ENCODE measurements around the gene RPL34. TPM values are rescaled to one million over a fixed set of nuclear protein-coding genes. Genes with fewer than 3 reads are reported as not detected.

RPL34 gene
- 716 and 885 TPM in 2 replicates for total RNA-seq

GRCh38 chr4:108620101-108620932 lies at the start of gene RPL34:
RPL34 (plus strand) TSS chr4:108620576; CDS start chr4:108621960, 1,384 bp downstream.

GRCh38 chr4:108650212-108651013 lies 30.0 kb downstream of the RPL34 start, which contains the start of gene OSTC:
OSTC (plus strand) TSS chr4:108650599; CDS start chr4:108650656, 57 bp downstream.

Other genes with a start within 250 kb of the RPL34 start
- gene OSTC, start 30.0 kb downstream of the RPL34 start, total RNA-seq, result 199 and 217 TPM in 2 replicates
- gene ETNPPL, start 142.5 kb downstream of the RPL34 start, total RNA-seq, result 0.26 TPM in 1 of 2 replicates, not detected in the other